ENCODE measurements around the gene ZFP28.

Gene ZFP28

GRCh38 chr19:56596676-56597075 lies 57.9 kb downstream of the ZFP28 start:
- no peak for ATAC-seq

GRCh38 chr19:56597696-56598095 lies 58.9 kb downstream of the ZFP28 start:
- no peak for ATAC-seq

GRCh38 chr19:56601375-56601774 lies 62.6 kb downstream of the ZFP28 start:
- no peak for ATAC-seq

GRCh38 chr19:56603829-56604228 lies 65.1 kb downstream of the ZFP28 start:
- no peak for ATAC-seq

Measured in activated CD4-positive, CD25-positive, alpha-beta regulatory T cell treated with anti-CD3 and anti-CD28 coated beads, Interleukin-2, amount 50 U/mL, for 24 hours (primary cell).